Mesodermal cell (in vitro differentiated cells): ENCODE results near the gene NBPF19. TPM values are rescaled to one million over a fixed set of nuclear protein-coding genes. Genes with fewer than 3 reads are reported as not detected.
"Not testable (repeated sequence)": the region's sequence is repeated elsewhere in the genome, so short reads cannot be mapped to it uniquely, and the experiment has no call there.

Source experiments
- H3K27ac ChIP-seq: 2 replicates; pipeline ENCODE4 v1.7.0; 2013; ENCODE audit warnings: mild to moderate bottlenecking, low read depth, low read length, moderate library complexity; ENCODE audit not compliant: severe bottlenecking
- H3K36me3 ChIP-seq: 2 replicates; pipeline ENCODE4 v1.7.1; 2013; ENCODE audit warnings: mild to moderate bottlenecking, low read length, moderate library complexity; ENCODE audit not compliant: control insufficient read depth, insufficient read depth
- H3K4me1 ChIP-seq: one replicate; pipeline ENCODE4 v1.7.1; 2013; ENCODE audit warnings: mild to moderate bottlenecking, low read length; ENCODE audit not compliant: insufficient read depth, control insufficient read depth, poor library complexity, severe bottlenecking
- H3K4me3 ChIP-seq: 2 replicates; pipeline ENCODE4 v1.7.0; 2013; ENCODE audit warnings: low read length, control low read depth, mild to moderate bottlenecking; ENCODE audit not compliant: insufficient read depth, poor library complexity, severe bottlenecking; ENCODE audit errors: extremely low read depth
- H3K9me3 ChIP-seq: 2 replicates; pipeline ENCODE4 v1.7.1; 2013; ENCODE audit warnings: mild to moderate bottlenecking, low read length, moderate library complexity; ENCODE audit not compliant: control insufficient read depth
- WGBS, 2 experiments: methylation state at CpG; one replicate each; pipeline ENCODE4 v1.1.5; 2013; ENCODE audit warnings: missing lambda C conversion rate in 2 of 2; ENCODE audit not compliant: insufficient coverage in 2 of 2; 5-methylcytosine and 5-hydroxymethylcytosine counted together
- polyA plus RNA-seq, 2 experiments: library from polyadenylated mRNA; stranded (reverse); fragments of 50-300 nt; gene quantifications; one replicate each; pipeline ENCODE4 v1.2.3, GENCODE V29; 2013

The NBPF19 gene
- polyA plus RNA-seq (2013, experiment 1 of 2), result 6.9 TPM
- 3.4 TPM for polyA plus RNA-seq (2013, experiment 2 of 2)

- no CpG with 5 or more reads among the region's 2 CpGs for WGBS, 2 experiments
Observed at GRCh38 chr1:149474745-149475144, at the start of gene NBPF19. Gene NBPF19, plus strand, starts transcription at chr1:149475045. Its CDS starts 888 bp downstream, at chr1:149475933.

GRCh38 chr1:149428317-149428716, 46.5 kb upstream of the NBPF19 start:
- H3K4me1 ChIP-seq, H3K27ac ChIP-seq, H3K36me3 ChIP-seq, H3K9me3 ChIP-seq, H3K4me3 ChIP-seq: not testable (repeated sequence)
- WGBS, 2 experiments, result no CpG with 5 or more reads among the region's 3 CpGs

More at GRCh38 chr1:149474745-149475144, at the start of gene NBPF19:
- not testable (repeated sequence) for H3K4me3 ChIP-seq, H3K27ac ChIP-seq, H3K9me3 ChIP-seq, H3K4me1 ChIP-seq, H3K36me3 ChIP-seq

GRCh38 chr1:149445451-149445850, 29.4 kb upstream of the NBPF19 start:
- H3K4me3 ChIP-seq, H3K36me3 ChIP-seq, H3K9me3 ChIP-seq, H3K4me1 ChIP-seq: not testable (repeated sequence)
- no CpG with 5 or more reads among the region's 6 CpGs for WGBS, 2 experiments
- H3K27ac ChIP-seq, result peak overlapping the region; percentile 45

- no CpG with 5 or more reads among the region's 2 CpGs for WGBS, 2 experiments
Observed at GRCh38 chr1:149452196-149452595, 22.6 kb upstream of the NBPF19 start.

GRCh38 chr1:149452652-149453051, 22.2 kb upstream of the NBPF19 start:
- H3K4me3 ChIP-seq, H3K27ac ChIP-seq, H3K36me3 ChIP-seq, H3K9me3 ChIP-seq, H3K4me1 ChIP-seq: not testable (repeated sequence)
- whole genome bisulfite sequencing, 2 experiments, result no CpG with 5 or more reads among the region's 1 CpG

More at GRCh38 chr1:149452196-149452595, 22.6 kb upstream of the NBPF19 start:
- not testable (repeated sequence) for H3K9me3 ChIP-seq, H3K4me1 ChIP-seq, H3K4me3 ChIP-seq, H3K36me3 ChIP-seq, H3K27ac ChIP-seq

- H3K36me3 ChIP-seq, H3K4me1 ChIP-seq, H3K9me3 ChIP-seq, H3K27ac ChIP-seq: not testable (repeated sequence)
- WGBS, 2 experiments, result 17 to 40% methylated on average over 1 to 8 of the region's 36 CpGs
- H3K4me3 ChIP-seq, result peak overlapping the region; percentile 33
Observed at GRCh38 chr1:149558350-149558825, 83.5 kb downstream of the NBPF19 start.

- not testable (repeated sequence) for H3K36me3 ChIP-seq, H3K4me1 ChIP-seq, H3K4me3 ChIP-seq, H3K9me3 ChIP-seq, H3K27ac ChIP-seq
- 83% methylated on average over 2 of the region's 23 CpGs; no CpG with 5 or more reads in 1 of the 2 experiments for WGBS, 2 experiments
Observed at GRCh38 chr1:149561806-149562205, 87.0 kb downstream of the NBPF19 start.

DNA sequence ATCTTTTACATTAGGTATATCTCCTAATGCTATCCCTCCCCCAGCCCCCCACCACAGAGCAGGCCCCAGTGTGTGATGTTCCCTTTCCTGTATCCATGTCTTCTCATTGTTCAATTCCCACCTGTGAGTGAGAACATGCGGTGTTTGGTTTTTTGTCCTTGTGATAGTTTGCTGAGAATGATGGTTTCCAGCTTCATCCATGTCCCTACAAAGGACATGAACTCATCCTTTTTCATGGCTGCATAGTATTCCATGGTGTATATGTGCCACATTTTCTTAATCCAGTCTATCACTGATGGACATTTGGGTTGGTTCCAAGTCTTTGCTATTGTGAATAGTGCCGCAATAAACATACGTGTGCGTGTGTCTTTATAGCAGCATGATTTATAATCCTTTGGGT, 90.6 kb downstream of the NBPF19 start:
- not testable (repeated sequence) for H3K36me3 ChIP-seq, H3K4me1 ChIP-seq, H3K4me3 ChIP-seq, H3K9me3 ChIP-seq, H3K27ac ChIP-seq
- WGBS, 2 experiments, result no CpG with 5 or more reads among the region's 4 CpGs

DNA sequence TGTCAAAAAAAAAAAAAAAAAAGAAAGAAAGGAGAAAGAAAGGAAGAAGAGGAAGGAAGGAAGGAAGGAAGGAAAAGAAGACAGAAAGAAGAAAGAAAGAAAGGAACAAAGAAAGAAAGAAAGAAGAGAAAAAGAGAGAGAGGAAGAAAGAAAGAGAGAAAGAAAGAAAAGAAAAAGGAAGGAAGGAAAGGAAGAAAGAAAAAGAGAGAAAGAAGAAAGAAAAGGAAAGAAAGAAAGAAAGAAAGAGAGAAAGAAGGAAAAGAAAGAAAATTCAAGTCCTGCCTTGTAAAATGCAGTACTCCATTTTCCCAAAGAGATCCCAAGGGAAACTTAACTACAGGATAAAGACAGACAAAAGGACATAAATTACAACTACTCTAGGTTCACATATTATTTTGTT, 97.9 kb downstream of the NBPF19 start:
- not testable (repeated sequence) for H3K4me3 ChIP-seq, H3K4me1 ChIP-seq, H3K36me3 ChIP-seq, H3K9me3 ChIP-seq, H3K27ac ChIP-seq

- H3K4me1 ChIP-seq, H3K27ac ChIP-seq, H3K9me3 ChIP-seq, H3K4me3 ChIP-seq, H3K36me3 ChIP-seq: not testable (repeated sequence)
- no CpG with 5 or more reads among the region's 2 CpGs for WGBS, 2 experiments
Observed at GRCh38 chr1:149585592-149585991, 110.7 kb downstream of the NBPF19 start.
